GM15510 (cell line): ENCODE results near the gene TNFRSF12A.

Source experiments
- POLR2A ChIP-seq: IDR thresholded peaks from 3 replicates; pipeline ENCODE4 v1.6.1; 2011; ENCODE audit warnings: borderline replicate concordance; ENCODE audit not compliant: insufficient read length; ENCODE audit errors: extremely low read depth

Gene TNFRSF12A

GRCh38 chr16:3020247-3020603 is at the start of gene TNFRSF12A:
TNFRSF12A (plus strand) TSS chr16:3020368; CDS start chr16:3020398, 30 bp downstream.
- TF ChIP-seq POLR2A: peak; percentile 80

GRCh38 chr16:2970563-2970962 is 49.6 kb upstream of the TNFRSF12A start:
- TF ChIP-seq POLR2A: no peak

GRCh38 chr16:2971134-2971984 is 48.8 kb upstream of the TNFRSF12A start:
- peak; percentile 13 for TF ChIP-seq POLR2A

GRCh38 chr16:2971985-2972784 is 48.0 kb upstream of the TNFRSF12A start:
- no peak for TF ChIP-seq POLR2A

- TF ChIP-seq POLR2A: no peak
Measured at GRCh38 chr16:2973093-2973492, 47.1 kb upstream of the TNFRSF12A start.

- no peak for TF ChIP-seq POLR2A
Measured at GRCh38 chr16:2973605-2974318, 46.4 kb upstream of the TNFRSF12A start.

GRCh38 chr16:2974319-2975056 is 45.7 kb upstream of the TNFRSF12A start:
- no peak for TF ChIP-seq POLR2A

- TF ChIP-seq POLR2A: no peak
Measured at GRCh38 chr16:2975161-2975795, 44.9 kb upstream of the TNFRSF12A start.

GRCh38 chr16:2976201-2976600 is 44.0 kb upstream of the TNFRSF12A start:
- no peak for TF ChIP-seq POLR2A

GRCh38 chr16:2976673-2977072 is 43.5 kb upstream of the TNFRSF12A start:
- TF ChIP-seq POLR2A: no peak

- TF ChIP-seq POLR2A: no peak
Measured at GRCh38 chr16:2977440-2977839, 42.7 kb upstream of the TNFRSF12A start.

GRCh38 chr16:2979669-2980226 is 40.4 kb upstream of the TNFRSF12A start:
- no peak for TF ChIP-seq POLR2A
